Keratinocyte (primary cell): Measurements from ENCODE around the gene PLD5.

Experiments used
- EZH2 ChIP-seq: IDR thresholded peaks from one replicate; pipeline ENCODE4 v1.6.1; 2012; ENCODE audit warnings: inconsistent platforms, mild to moderate bottlenecking, low read length, moderate library complexity
- TF ChIP-seq, protein P1 (sequence below), 3 experiments: IDR thresholded peaks in 1 of 3; conservative IDR thresholded peaks in 1 of 3; optimal IDR thresholded peaks in 1 of 3; 2 replicates in 2 of 3; 3 replicates in 1 of 3; pipeline versions ENCODE3 to v1.5.1; 2011; ENCODE audit warnings: low read length in 3 of 3, mild to moderate bottlenecking in 3 of 3, moderate library complexity in 2 of 3, control low read depth in 1 of 3, inconsistent platforms in 1 of 3; ENCODE audit not compliant: insufficient read depth in 2 of 3; ENCODE audit errors: extremely low read depth in 1 of 3

DNA sequence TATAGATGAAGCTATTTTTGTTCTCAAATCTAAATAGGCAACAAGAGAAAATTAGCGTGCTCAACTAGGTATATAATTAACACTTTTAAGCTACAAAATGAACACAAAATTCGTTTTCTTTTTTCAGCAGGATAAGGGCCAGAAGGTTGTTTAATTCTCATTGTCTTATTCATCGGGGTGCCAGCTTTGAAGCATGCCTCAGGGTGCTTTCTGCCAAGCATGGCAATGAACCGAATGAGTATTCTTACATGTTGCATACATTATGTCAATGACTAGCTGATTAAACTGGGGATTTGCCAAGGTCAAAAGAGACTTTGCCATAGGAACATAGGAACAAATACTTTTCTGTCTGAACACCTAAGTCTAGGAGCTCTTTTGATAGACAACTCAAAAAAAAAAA lies 423.6 kb downstream of the PLD5 start:
- TF ChIP-seq, protein P1, sequence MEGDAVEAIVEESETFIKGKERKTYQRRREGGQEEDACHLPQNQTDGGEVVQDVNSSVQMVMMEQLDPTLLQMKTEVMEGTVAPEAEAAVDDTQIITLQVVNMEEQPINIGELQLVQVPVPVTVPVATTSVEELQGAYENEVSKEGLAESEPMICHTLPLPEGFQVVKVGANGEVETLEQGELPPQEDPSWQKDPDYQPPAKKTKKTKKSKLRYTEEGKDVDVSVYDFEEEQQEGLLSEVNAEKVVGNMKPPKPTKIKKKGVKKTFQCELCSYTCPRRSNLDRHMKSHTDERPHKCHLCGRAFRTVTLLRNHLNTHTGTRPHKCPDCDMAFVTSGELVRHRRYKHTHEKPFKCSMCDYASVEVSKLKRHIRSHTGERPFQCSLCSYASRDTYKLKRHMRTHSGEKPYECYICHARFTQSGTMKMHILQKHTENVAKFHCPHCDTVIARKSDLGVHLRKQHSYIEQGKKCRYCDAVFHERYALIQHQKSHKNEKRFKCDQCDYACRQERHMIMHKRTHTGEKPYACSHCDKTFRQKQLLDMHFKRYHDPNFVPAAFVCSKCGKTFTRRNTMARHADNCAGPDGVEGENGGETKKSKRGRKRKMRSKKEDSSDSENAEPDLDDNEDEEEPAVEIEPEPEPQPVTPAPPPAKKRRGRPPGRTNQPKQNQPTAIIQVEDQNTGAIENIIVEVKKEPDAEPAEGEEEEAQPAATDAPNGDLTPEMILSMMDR (optimal IDR thresholded peaks at IDR 0.05 in 1 of 3, IDR thresholded peaks at IDR 0.05 in 1 of 3, conservative IDR thresholded peaks at IDR 0.05 in 1 of 3; ENCODE audit: extremely low read depth in 1 of 3, insufficient read depth in 2 of 3, low read length in 3 of 3), result no peak
- no peak for TF ChIP-seq EZH2
